Fibroblast of lung (primary cell): ENCODE data around the gene RXFP4.

Experiments used
- EZH2 ChIP-seq: IDR thresholded peaks from 2 replicates; pipeline ENCODE4 v1.5.1; 2012; ENCODE audit warnings: low read length, control low read depth, mild to moderate bottlenecking; ENCODE audit errors: missing control alignments
- TF ChIP-seq, protein P1 (sequence below), 2 donors: IDR thresholded peaks in 1 of 2; conservative IDR thresholded peaks in 1 of 2; 1 replicate in 1 of 2; 2 replicates in 1 of 2; pipeline ENCODE4 v1.5.1; 2011 to 2012; ENCODE audit warnings: low read length in 2 of 2, control low read depth in 1 of 2, inconsistent platforms in 1 of 2, low read depth in 1 of 2, mild to moderate bottlenecking in 1 of 2

- TF ChIP-seq, protein P1, sequence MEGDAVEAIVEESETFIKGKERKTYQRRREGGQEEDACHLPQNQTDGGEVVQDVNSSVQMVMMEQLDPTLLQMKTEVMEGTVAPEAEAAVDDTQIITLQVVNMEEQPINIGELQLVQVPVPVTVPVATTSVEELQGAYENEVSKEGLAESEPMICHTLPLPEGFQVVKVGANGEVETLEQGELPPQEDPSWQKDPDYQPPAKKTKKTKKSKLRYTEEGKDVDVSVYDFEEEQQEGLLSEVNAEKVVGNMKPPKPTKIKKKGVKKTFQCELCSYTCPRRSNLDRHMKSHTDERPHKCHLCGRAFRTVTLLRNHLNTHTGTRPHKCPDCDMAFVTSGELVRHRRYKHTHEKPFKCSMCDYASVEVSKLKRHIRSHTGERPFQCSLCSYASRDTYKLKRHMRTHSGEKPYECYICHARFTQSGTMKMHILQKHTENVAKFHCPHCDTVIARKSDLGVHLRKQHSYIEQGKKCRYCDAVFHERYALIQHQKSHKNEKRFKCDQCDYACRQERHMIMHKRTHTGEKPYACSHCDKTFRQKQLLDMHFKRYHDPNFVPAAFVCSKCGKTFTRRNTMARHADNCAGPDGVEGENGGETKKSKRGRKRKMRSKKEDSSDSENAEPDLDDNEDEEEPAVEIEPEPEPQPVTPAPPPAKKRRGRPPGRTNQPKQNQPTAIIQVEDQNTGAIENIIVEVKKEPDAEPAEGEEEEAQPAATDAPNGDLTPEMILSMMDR (conservative IDR thresholded peaks at IDR 0.05 in 1 of 2, IDR thresholded peaks at IDR 0.05 in 1 of 2; ENCODE audit: low read depth in 1 of 2, low read length in 2 of 2) = no peak
- no peak for TF ChIP-seq EZH2
Observed at GRCh38 chr1:155893389-155894142, 47.9 kb upstream of the RXFP4 start.
